ENCODE measurements around the gene TMPRSS11A.

TMPRSS11A gene

DNA sequence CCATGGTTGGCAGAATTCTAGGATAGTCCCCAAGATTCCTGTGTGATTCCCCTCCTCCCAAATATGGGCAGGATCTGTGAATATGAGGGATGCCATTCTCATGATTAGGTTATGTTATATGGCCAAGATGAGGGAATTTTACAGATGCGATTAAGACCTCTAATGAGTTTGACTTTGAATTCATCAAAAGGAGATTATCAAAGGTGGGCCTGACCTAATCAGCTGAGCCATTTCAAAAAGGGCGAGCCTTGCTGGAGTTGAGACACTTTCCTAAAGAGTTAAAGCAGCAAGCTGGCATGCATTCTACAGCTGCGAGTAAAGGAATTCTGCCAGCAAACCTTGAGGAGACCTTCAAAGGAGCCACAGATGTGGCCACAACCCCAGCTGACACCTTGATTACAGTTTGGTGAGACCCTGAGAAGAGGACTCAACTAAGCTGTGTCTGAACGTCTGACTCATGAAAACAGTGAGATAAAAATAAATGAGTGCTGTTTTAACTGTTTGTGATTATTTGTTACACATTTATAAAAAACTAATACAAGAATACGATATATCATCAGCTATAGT is 47.8 kb downstream of the TMPRSS11A start:
- in situ Hi-C loops (cut with MboI; ENCODE audit: low sequenced_read_pairs) = no loop called here

DNA sequence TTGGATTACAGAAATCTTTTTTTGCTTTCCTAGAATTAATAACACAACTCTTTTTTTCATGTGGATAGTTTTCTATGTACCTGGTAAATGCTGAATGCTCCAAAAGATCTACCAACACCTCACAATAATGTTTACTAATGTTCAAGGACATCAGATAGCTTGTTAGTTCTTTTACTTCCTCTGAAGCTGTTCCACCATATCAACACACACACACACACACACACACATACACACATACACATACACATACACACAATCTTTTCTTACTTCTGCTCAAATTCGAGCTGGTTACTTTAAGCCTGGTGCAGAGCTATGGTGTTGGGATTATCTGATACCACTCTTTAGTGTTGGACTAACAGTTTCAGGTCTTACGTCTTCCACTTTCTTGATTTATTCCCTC is 51.2 kb downstream of the TMPRSS11A start:
- in situ Hi-C loops (cut with MboI; ENCODE audit: low sequenced_read_pairs) = no loop called here

DNA sequence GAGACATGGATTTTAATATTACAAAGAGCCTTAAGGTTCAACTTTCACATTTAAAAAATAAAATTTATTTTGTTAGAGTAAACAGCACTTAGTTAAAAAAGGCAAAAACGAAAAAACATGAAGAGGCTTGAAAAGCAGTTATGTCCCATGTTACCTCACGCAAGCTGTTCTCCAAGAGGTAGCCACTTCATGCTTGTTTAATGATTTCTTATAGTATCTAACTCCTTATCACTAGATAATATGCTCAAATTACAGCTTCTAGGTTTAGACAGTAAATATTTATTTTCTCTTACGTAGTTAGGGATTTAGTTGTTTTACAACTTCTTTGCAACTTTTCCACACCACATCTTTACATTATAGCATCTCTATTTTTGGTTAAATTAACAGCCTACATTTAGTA is 51.7 kb downstream of the TMPRSS11A start:
- in situ Hi-C loops (cut with MboI; ENCODE audit: low sequenced_read_pairs) = no loop called here

DNA sequence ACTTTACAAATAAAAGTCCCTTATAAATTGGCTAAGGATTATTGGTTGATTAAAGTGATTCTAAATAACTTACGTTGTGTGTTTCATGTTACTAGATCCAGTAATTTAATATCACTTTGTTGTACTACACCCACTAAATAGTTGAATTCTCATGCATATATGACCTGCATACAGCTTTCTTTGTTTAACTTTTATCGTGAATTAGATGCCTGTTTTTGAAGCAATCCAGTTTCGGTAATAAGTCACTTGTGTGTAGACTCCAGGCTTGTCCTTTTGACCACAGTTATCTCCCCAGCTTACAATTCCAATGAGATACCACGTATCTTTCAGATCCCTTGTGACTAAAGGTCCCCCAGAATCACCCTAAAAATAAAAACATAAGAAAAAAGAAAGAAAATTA is 52.2 kb downstream of the TMPRSS11A start:
- in situ Hi-C loops (cut with MboI; ENCODE audit: low sequenced_read_pairs) = no loop called here

DNA sequence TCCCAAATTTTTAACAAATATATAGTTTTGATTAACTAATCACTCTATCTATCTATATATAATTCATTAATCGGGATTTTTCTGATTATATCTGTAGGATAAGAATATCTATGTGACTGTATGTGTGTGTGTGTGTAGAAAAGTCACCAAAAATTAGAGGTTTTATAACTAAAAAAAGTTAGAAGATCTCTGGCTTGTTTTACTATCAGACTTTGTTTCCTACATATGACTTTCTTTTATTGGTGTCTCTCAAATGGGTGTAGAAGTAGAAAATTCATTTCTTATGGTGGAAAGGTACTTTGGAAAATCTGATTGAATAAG is 52.7 kb downstream of the TMPRSS11A start:
- in situ Hi-C loops (cut with MboI; ENCODE audit: low sequenced_read_pairs) = no loop called here

DNA sequence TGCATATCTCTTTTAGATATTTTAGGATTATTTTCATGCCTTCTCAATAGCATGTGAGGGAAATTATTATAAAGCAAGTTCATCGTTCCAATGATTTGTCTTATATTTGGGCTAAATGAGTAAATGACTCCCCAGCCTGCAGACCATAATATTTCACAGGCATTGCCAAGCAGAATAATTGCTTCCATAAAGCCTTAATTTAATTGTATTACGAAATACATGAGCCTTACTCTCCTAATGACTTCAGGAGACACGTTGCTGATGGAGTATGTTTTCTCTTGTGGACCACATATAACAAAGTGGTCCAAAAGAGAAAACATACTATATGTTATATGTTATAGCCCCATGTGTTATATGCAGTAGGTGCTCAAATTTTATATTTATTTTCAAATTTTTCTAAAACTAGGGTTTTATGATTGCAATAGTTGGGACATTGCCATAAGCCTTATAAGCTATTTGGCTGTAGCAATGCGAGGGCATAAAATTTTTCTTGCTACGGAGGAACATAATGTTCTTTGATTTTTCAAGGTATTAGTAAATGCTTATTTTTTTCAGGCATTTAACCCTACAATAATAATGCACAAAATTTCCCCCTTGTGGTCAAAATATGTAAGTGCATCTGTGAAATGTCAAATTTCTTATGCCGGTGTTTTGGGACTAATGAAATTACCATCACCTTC is 53.2 kb downstream of the TMPRSS11A start:
- in situ Hi-C loops (cut with MboI; ENCODE audit: low sequenced_read_pairs) = no loop called here

DNA sequence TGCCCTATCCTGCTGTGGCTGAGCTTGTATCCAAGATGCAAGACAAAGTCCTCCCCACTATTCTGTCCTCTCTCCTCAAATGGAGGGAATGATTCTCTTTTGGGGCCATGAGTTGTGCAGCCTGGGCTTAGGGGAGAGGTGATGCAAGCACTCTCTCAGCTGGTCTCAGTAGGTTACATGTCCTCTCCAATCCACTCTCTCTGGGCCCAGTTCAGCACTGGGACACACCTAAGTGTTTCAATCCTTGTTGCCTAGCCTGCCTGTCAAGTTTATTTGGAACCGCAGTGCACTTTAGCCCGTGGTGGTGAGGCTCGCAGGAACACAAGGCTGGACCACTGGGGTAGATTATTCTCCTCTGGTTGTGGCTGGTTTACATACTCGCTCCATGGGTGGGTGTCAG is 55.6 kb downstream of the TMPRSS11A start:
- in situ Hi-C loops (cut with MboI; ENCODE audit: low sequenced_read_pairs) = no loop called here

DNA sequence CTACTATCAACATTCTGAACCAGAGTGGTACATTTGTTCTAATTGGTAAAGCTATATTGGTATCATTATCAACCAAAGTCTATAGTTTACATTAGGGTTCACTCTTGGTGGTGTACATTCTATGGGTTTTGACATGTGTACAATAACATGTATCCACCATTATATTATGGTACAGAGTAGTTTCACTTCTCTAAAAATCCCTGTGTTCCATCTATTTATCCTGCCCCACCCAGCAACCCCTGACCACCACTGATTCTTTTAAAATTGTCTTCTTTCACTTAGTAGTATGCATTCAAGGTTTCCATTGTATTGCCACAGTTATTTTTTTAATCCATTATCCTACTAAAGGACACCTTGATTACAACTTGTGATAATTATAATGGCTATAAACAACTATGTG is 64.2 kb downstream of the TMPRSS11A start:
- in situ Hi-C loops (cut with MboI; ENCODE audit: low sequenced_read_pairs) = loop anchor here (25.0 kb wide), 1 partner anchor 337 kb away; the partner anchor contains the start of gene STAP1

DNA sequence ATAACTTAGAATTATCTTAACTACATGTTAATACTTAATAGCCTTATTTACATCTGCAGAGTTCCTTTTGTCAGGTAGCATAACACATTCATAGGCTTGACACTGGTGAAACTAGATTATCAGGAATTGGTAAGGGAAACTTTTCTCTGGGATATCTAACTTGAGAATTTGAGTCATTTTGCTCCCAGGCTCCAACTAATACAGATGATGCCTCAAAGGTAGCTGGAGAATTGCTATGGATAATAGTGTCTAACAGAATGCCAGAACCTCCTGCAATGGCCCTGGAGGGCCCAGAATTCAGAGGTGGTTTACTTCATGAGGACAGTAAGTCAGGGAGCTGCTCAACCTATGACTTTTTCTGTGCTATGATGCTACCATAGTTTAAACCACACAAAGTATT is 65.6 kb downstream of the TMPRSS11A start:
- in situ Hi-C loops (cut with MboI; ENCODE audit: low sequenced_read_pairs) = loop anchor here (25.0 kb wide), 1 partner anchor 335 kb away; the partner anchor contains the start of gene STAP1

DNA sequence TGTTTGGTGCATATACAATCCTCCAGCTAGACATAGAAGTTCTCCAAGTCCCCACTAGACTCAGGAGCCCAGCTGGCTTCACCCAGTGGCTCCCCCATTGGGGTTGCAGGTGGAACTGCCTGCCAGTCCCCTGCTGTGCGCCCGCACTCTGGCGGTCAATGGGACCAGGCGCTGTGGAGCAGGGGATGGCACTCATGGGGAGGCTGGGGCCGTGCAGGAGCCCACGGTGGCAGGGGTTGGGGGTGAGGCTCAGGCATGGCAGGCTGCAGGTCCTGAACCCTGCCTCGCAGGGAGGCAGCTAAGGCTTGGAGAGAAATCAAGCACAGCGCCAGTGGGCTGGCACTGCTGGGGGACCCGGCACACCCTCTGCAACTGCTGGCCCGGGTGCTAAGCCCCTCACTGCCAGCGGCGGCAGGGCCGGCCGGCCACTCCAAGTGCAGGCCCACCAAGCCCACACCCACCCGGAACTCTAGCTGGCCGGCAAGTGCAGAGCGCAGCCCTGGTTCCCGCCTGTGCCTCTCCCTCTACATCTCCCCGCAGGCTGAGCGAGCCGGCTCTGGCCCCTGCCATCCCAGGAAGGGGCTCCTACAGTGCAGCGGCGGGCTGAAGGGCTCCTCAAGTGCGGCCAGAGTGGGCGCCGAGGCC is 66.8 kb downstream of the TMPRSS11A start:
- in situ Hi-C loops (cut with MboI; ENCODE audit: low sequenced_read_pairs) = loop anchor here (25.0 kb wide), 1 partner anchor 334 kb away; the partner anchor contains the start of gene STAP1

DNA sequence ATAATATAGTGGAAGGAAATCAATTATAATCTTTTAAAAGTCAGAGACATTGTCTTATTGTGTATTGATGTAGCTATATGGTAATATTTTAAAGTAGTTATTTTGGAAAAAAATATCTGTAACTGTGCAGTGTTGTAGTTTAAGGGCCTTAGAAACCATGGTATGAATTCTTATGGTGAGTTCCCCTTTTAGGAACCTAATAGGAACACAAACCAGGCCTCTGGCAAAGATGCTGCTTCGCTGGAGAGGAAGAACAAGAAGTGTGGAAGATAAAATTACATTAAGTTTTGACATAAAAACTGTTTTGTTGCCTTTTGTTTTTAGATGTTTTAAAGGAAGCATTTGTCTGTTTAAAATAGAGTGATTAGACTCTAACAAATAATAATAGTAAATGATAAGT is 68.6 kb downstream of the TMPRSS11A start:
- in situ Hi-C loops (cut with MboI; ENCODE audit: low sequenced_read_pairs) = loop anchor here (25.0 kb wide), 1 partner anchor 332 kb away; the partner anchor contains the start of gene STAP1

DNA sequence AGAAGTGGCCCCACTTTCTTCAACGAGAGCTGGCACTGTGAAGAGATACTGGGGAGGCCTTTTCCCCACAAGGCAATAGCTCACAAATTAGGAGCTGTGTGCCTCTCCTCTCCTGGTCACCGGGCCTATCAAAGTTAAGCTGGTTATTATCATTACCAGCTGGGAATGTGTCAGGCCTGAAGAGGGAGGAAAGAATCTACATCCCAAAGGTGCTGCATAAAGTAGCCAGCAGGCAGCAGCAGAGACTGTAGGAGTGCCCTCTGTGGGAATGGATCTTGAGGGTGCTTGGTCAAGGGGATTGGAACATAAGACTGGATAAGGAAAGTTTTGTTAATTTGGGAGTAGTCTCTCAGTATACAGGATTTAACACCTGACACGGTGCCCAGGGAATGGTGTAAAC is 70.4 kb downstream of the TMPRSS11A start:
- in situ Hi-C loops (cut with MboI; ENCODE audit: low sequenced_read_pairs) = loop anchor here (25.0 kb wide), 1 partner anchor 331 kb away; the partner anchor contains the start of gene STAP1

DNA sequence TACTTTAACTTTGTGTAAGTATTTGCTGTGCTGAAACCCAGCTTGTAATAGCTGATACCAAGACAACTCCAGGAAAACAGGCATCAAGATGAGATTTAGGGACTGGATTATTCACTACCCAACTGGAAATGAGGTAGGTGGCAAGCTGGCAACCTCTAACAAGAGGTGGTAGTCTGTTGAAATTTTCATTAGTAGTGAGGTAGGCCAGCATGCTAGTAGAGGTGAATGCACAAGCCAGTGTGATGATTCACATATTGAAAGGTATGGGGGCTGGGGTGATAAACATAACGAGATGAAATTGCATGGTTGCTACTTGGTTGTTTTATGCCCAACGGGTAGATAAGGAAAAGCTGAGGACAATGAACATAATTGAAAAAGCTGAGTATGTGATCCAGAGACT is 71.0 kb downstream of the TMPRSS11A start:
- in situ Hi-C loops (cut with MboI; ENCODE audit: low sequenced_read_pairs) = loop anchor here (25.0 kb wide), 1 partner anchor 330 kb away; the partner anchor contains the start of gene STAP1

DNA sequence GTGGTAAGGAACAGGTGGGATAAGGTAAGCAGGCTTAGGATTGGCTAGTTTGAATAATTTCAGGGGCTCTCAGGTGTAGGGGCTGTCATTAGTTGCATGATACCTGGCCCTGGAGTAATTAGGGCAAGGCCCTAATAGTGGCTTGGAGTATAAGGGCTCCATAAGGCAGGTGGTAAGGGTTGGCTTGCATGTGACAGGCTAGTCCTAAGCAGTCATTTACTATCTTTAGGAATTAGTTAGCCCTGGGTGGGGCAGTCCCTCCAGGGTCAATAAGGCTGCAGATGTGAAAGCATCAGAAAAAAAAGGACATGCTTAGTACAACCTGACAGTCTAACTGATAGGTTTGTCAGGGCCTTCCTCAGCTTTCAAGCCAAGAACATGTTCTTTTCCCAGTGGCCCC is 71.6 kb downstream of the TMPRSS11A start:
- in situ Hi-C loops (cut with MboI; ENCODE audit: low sequenced_read_pairs) = loop anchor here (25.0 kb wide), 1 partner anchor 329 kb away; the partner anchor contains the start of gene STAP1

DNA sequence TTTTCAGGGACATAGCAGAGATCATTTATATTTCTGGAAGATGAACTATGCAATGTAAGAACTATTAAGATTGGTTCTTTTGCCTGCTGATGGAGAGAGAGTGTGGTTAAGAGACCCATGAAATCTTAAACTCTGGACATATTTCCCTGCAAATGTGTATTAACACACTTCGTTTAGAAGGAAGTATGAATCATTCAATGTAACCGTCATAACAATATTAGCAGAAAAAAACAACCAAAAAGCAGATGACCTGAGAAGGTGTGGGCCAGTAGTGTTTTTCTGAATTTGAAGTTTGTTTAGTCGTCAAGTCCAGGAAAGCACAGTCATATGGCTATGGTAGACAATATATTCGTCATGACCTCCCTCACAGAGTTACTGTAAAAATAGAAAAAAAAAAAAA is 77.0 kb downstream of the TMPRSS11A start:
- in situ Hi-C loops (cut with MboI; ENCODE audit: low sequenced_read_pairs) = loop anchor here (25.0 kb wide), 1 partner anchor 324 kb away; the partner anchor contains the start of gene STAP1

DNA sequence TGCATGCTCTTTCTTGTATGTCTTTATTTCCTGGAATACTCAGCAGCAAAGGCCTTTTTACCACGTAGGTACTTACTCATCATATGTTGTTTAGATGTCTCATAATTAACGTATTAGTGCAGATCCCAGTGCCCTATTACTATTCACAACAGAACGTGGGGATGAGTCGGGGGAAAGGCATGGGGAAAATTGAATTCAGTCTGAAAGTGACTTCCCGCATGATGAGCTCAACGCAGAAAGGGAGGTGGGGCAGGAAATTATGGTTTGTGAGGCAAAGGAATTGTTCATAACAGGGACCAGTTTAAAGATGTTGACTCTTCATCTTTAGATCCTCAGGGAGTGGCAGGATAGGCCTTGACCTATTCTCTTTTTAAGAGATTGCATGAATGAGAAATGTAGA is 77.5 kb downstream of the TMPRSS11A start:
- in situ Hi-C loops (cut with MboI; ENCODE audit: low sequenced_read_pairs) = loop anchor here (25.0 kb wide), 1 partner anchor 323 kb away; the partner anchor contains the start of gene STAP1

DNA sequence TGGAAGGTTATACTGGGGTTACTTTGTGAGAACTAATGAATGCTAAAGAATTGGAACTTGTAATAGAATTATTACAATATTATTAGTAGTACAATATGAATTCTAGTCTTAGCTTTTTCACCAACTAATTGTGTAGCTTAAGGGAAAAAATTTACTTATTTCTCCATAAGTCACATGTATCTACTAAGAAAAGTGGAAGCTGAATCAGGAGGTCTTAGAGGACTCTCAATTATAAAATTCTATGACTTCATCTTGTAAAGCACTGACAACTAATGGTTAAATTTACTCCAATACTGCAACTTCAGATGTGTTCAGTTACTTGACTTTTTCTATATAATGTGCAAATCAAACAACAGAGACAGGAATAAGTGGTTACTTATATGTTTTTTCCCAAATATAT is 78.6 kb downstream of the TMPRSS11A start:
- in situ Hi-C loops (cut with MboI; ENCODE audit: low sequenced_read_pairs) = loop anchor here (25.0 kb wide), 1 partner anchor 322 kb away; the partner anchor contains the start of gene STAP1

DNA sequence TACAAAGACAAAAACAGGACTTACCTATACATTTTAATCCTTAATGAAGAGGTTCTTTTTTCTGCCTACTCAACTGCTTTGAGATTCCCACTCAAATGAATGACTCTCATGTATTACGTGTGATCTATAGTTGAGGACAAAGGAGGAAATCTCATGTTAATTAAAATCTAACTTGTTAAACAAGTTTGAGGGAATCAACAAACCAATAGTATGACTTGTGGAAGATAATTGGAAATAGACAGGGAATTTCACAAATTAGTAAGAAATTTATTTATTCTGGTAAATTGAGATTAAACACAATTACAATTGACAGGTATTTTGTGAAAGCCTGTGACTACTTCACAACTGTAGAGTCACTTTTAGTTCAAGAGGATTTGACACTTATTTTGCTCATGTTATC is 79.4 kb downstream of the TMPRSS11A start, which contains the start of gene TMPRSS11D:
Gene TMPRSS11D, minus strand, starts transcription at position 101 of the 400 bp plus-strand sequence. Its CDS starts 69 bp downstream, at position 32.
- in situ Hi-C loops (cut with MboI; ENCODE audit: low sequenced_read_pairs) = loop anchor here (25.0 kb wide), 1 partner anchor 322 kb away; the partner anchor contains the start of gene STAP1

DNA sequence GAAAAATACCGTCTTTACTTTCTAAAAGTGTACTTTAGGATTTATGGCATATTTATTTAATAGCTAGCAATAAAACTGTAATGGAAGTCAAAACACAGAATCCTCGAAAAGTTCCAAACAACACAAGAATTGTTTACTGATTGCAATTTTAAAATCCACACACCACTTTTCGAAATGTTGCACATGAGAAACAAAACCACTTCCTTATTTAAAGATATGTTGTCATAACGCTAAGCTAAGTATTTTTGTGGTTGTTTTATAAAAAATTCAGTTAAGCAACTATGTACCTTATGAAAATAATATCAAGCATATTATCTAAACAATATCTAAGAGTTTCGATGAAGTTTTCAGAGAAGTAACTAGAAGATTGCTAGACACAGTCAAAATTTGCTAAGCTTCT is 79.8 kb downstream of the TMPRSS11A start:
- in situ Hi-C loops (cut with MboI; ENCODE audit: low sequenced_read_pairs) = loop anchor here (25.0 kb wide), 1 partner anchor 321 kb away; the partner anchor contains the start of gene STAP1

DNA sequence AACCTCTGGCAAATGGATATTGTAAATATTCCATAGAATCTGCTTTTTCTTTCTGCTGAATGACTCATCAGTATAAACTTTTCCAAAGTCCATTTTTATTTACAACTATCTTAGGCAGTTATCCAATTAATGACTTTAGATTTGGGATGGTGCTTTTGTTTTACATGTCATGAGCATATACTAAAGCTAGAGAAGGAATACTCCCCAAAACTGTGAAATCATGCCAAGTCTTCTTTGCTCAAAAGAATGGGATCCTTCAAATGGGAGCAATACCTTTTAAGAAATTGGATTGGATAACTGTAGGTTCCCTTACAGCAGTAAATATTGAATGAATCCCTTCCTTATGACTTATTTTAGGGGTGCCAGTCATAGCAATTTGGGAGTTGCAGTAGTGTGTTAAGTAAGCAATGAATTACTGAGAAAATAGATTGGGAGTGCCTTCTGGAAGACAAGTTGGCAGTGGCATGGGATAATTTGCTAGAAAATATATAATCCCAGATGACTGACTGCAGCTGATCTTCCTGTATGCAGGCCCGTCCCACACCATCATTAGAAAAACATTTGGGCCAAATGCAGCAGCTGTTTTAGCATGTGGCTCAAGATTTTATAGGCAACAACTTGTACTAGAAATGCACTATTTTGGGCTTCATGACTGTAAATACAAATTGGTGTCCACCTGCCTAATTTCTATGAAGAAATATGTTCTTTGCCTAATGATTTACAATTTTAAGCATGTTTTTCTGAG is 82.3 kb downstream of the TMPRSS11A start:
- in situ Hi-C loops (cut with MboI; ENCODE audit: low sequenced_read_pairs) = loop anchor here (25.0 kb wide), 1 partner anchor 319 kb away; the partner anchor contains the start of gene STAP1

Measured in HL-60/S4 (cell line).